Stimulated activated CD8-positive, alpha-beta memory T cell treated with anti-CD3 and anti-CD28 coated beads, Interleukin-12 subunit alpha, Interleukin-12 subunit beta, amount 100 ng/mL, for 24 hours (primary cell): ENCODE measurements around the gene ZG16B.

ENCODE experiments used
- DNase-seq: peaks from one replicate; pipeline ENCODE4 v3.0.0-alpha.2; 2020; ENCODE audit errors: extremely low read depth

ZG16B gene

GRCh38 chr16:2845116-2845515 lies 15.0 kb downstream of the ZG16B start:
- no peak for DNase-seq

GRCh38 chr16:2846511-2847310 lies 16.6 kb downstream of the ZG16B start:
- no peak for DNase-seq

GRCh38 chr16:2848933-2849725 lies 19.0 kb downstream of the ZG16B start:
- no peak for DNase-seq

- no peak for DNase-seq
These were observed 22.1 kb downstream of the ZG16B start for GRCh38 chr16:2852003-2852730.

GRCh38 chr16:2852731-2853507 lies 22.8 kb downstream of the ZG16B start:
- no peak for DNase-seq

GRCh38 chr16:2853531-2854073 lies 23.5 kb downstream of the ZG16B start:
- DNase-seq, result no peak

GRCh38 chr16:2854700-2855309 lies 24.7 kb downstream of the ZG16B start:
- no peak for DNase-seq

GRCh38 chr16:2855536-2855935 lies 25.4 kb downstream of the ZG16B start:
- DNase-seq, result no peak

GRCh38 chr16:2856061-2856670 lies 26.1 kb downstream of the ZG16B start:
- DNase-seq, result no peak

- no peak for DNase-seq
These were observed 26.8 kb downstream of the ZG16B start for GRCh38 chr16:2856686-2857450.

- no peak for DNase-seq
These were observed 27.5 kb downstream of the ZG16B start, which contains the start of gene PRSS22 for GRCh38 chr16:2857451-2858244. Gene PRSS22, minus strand, starts transcription at chr16:2858170. Its CDS starts 66 bp downstream, at chr16:2858104.

- DNase-seq, result no peak
These were observed 28.3 kb downstream of the ZG16B start for GRCh38 chr16:2858245-2859025.

- no peak for DNase-seq
These were observed 29.7 kb downstream of the ZG16B start for GRCh38 chr16:2859686-2860265.

GRCh38 chr16:2860826-2861567 lies 30.9 kb downstream of the ZG16B start:
- no peak for DNase-seq

- DNase-seq, result no peak
These were observed 35.5 kb downstream of the ZG16B start for GRCh38 chr16:2865651-2866050.

GRCh38 chr16:2866431-2866830 lies 36.3 kb downstream of the ZG16B start:
- no peak for DNase-seq

GRCh38 chr16:2867661-2867986 lies 37.5 kb downstream of the ZG16B start:
- DNase-seq, result no peak
